Peyer's patch (tissue), 4 donors: Measurements from ENCODE around the gene DRG2.

Source experiments
- POLR2A ChIP-seq, 2 donors: fragments of 450-650 bp; IDR thresholded peaks; one replicate each; pipeline ENCODE4 v1.5.1; 2017; ENCODE audit warnings: antibody characterized with exemption in 2 of 2, mild to moderate bottlenecking in 2 of 2, moderate library complexity in 2 of 2
- TF ChIP-seq, protein P1 (sequence below), 6 experiments: fragments of 450-650 bp in 4 of 6; fragments of 200-600 bp in 2 of 6; sonication (generic) in 1 of 6; IDR thresholded peaks; one replicate each; pipeline ENCODE4 v1.5.1; 2017 to 2019; ENCODE audit warnings: antibody characterized with exemption in 6 of 6, mild to moderate bottlenecking in 3 of 6, moderate library complexity in 1 of 6

DNA sequence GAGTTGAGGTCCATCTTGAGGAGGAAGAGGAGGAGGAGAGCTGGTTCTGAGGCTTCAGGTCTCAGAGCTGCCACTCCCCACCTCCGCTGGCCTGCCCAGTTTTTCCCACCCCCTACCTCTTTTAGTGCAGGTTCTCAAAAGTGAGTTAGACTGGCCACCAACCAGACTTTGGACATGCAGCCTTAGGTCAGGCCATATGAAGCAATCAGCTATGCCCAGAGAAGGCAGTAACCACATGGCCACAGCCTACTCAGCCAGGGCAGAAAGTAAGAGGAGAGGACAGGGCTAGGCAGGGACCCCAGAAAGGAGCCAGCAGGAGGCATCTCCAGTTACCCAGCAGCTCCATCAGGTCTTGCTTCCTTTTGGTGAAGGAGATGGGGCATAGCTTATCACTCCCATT is 29.8 kb downstream of the DRG2 start:
- TF ChIP-seq, protein P1, sequence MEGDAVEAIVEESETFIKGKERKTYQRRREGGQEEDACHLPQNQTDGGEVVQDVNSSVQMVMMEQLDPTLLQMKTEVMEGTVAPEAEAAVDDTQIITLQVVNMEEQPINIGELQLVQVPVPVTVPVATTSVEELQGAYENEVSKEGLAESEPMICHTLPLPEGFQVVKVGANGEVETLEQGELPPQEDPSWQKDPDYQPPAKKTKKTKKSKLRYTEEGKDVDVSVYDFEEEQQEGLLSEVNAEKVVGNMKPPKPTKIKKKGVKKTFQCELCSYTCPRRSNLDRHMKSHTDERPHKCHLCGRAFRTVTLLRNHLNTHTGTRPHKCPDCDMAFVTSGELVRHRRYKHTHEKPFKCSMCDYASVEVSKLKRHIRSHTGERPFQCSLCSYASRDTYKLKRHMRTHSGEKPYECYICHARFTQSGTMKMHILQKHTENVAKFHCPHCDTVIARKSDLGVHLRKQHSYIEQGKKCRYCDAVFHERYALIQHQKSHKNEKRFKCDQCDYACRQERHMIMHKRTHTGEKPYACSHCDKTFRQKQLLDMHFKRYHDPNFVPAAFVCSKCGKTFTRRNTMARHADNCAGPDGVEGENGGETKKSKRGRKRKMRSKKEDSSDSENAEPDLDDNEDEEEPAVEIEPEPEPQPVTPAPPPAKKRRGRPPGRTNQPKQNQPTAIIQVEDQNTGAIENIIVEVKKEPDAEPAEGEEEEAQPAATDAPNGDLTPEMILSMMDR (IDR thresholded peaks at IDR 0.05) = no peak
- no peak for TF ChIP-seq POLR2A (IDR thresholded peaks at IDR 0.05)
